ENCODE data around the gene FGD5. TPM values are rescaled to one million over a fixed set of nuclear protein-coding genes. Genes with fewer than 3 reads are reported as not detected.

Gene FGD5
- total and polyA plus RNA-seq, 2 experiments from 2014 or later = 7.4 to 12.2 TPM

- no peaks in the 10 kb centered on the region for H3K79me2 ChIP-seq (replicated peaks; ENCODE audit: insufficient read depth)
- H3K36me3 ChIP-seq (ENCODE audit: insufficient read depth) = no peaks in the 10 kb centered on the region
- peaks cover 3% of the 10 kb centered on the region; the same call in 1 of the 2 replicates for H3K4me1 ChIP-seq (ENCODE audit: insufficient read depth)
- no peaks in the 10 kb centered on the region for H3K27me3 ChIP-seq (ENCODE audit: insufficient read depth)
- no peaks in the 10 kb centered on the region for H3F3A ChIP-seq (replicated peaks; ENCODE audit: low read depth)
- Mint-ChIP-seq H3K27ac (no peak overlapping the region; the same call in 1 of the 2 replicates), H3K9me3 (no peaks in the 10 kb centered on the region; the same call in 2 of the 3 replicates), H3K4me3 (no peak overlapping the region), H3K36me3 (ENCODE audit: low read depth) (no peaks in the 10 kb centered on the region), H3K4me1 (peaks cover 38% of the 10 kb centered on the region), H3K27me3 (ENCODE audit: insufficient read depth, low read depth, poor library complexity) (peaks cover 18% of the 10 kb centered on the region)
- H3K9me2 ChIP-seq (ENCODE audit: insufficient read depth) = no peaks in the 10 kb centered on the region
- H2AFZ ChIP-seq = no peak overlapping the region
- H4K20me1 ChIP-seq (replicated peaks; ENCODE audit: insufficient read depth) = no peaks in the 10 kb centered on the region
- no peak for TF ChIP-seq CTCF (conservative IDR thresholded peaks at IDR 0.05; ENCODE audit: low read depth in 2 of 2)
- TF ChIP-seq ZNF331 (CRISPR knock-in tag; IDR thresholded peaks at IDR 0.05; ENCODE audit: low read depth) = no peak
- TF ChIP-seq STAT1 (IDR thresholded peaks at IDR 0.05; ENCODE audit: unreplicated experiment) = no peak
- TF ChIP-seq ZNF114 (CRISPR knock-in tag; IDR thresholded peaks at IDR 0.05) = no peak
- no peak for TF ChIP-seq EZH2phosphoT487 (IDR thresholded peaks at IDR 0.05; ENCODE audit: unreplicated experiment)
- TF ChIP-seq REST (IDR thresholded peaks at IDR 0.05; ENCODE audit: unreplicated experiment) = no peak
- TF ChIP-seq POLR2AphosphoS5 (IDR thresholded peaks at IDR 0.05; ENCODE audit: low read depth) = no peak
- no peak for TF ChIP-seq ZNF462 (CRISPR knock-in tag; IDR thresholded peaks at IDR 0.05)
- TF ChIP-seq CREB1 (CRISPR knock-in tag; IDR thresholded peaks at IDR 0.05; ENCODE audit: low read depth) = no peak
- TF ChIP-seq ETS1 (IDR thresholded peaks at IDR 0.05) = no peak
- no peak for TF ChIP-seq EZH2 (IDR thresholded peaks at IDR 0.05; ENCODE audit: low read depth, unreplicated experiment)
- no peak for TF ChIP-seq JUNB (IDR thresholded peaks at IDR 0.05; ENCODE audit: unreplicated experiment)
- TF ChIP-seq NANOG (IDR thresholded peaks at IDR 0.05; ENCODE audit: borderline replicate concordance) = no peak
- no peak overlapping the region for H3K27ac ChIP-seq (ENCODE audit: low read depth)
- ATAC-seq = no peak
- H3K4me3 ChIP-seq = no peak overlapping the region
- no peak for DNase-seq (ENCODE audit: low spot score)
- no peak overlapping the region for H3K4me2 ChIP-seq
Measured at GRCh38 chr3:14861446-14862302, 42.9 kb downstream of the FGD5 start.
